A549 (cell line): ENCODE results near the gene MAT1A. TPM values are rescaled to one million over a fixed set of nuclear protein-coding genes. Genes with fewer than 3 reads are reported as not detected.

ENCODE experiments used
- ATAC-seq, 2 experiments: fragments of 200-7000 bp in 1 of 2; fragments of >200 bp in 1 of 2; cut with Nextera tagmentation in 1 of 2; cut with Tn5 transposase in 1 of 2; 3 replicates each; pipeline versions ENCODE4 v1.8.0 to v1.9.1; 2018 to 2020; ENCODE audit warnings: mild to moderate bottlenecking in 1 of 2, moderate library complexity in 1 of 2
- CTCF ChIA-PET: fragments of 300-600 bp; sonication (Branson Sonifier 250); formaldehyde crosslinking; extraction: SDS; loops from one replicate; lab custom pipeline; 2021; ENCODE audit warnings: antibody characterized with exemption, inconsistent platforms; lab: Yijun Ruan, JAX
- POLR2A ChIA-PET: fragments of 350-600 bp; formaldehyde crosslinking; extraction: SDS; loops from one replicate; lab custom pipeline; 2021; ENCODE audit warnings: antibody characterized with exemption, inconsistent platforms; lab: Yijun Ruan, JAX
- DNase-seq, 2 experiments: peaks; one replicate each; pipeline versions ENCODE4 v3.0.0 to v3.0.0-alpha.2; 2011 to 2016; ENCODE audit warnings: low read depth in 1 of 2, low spot score in 1 of 2
- FAIRE-seq: peaks from 2 replicates; lab custom pipeline; 2011; peaks lifted over from hg19 to GRCh38; lab: Jason Lieb, UNC
- H3K27ac ChIP-seq, 2 experiments: fragments of >200 bp; sonication (Bioruptor Twin); formaldehyde crosslinking; 3 replicates each; pipeline ENCODE4 v1.5.1; 2016 to 2017
- H3K4me1 ChIP-seq: fragments of >200 bp; sonication (Bioruptor Twin); formaldehyde crosslinking; 3 replicates; pipeline ENCODE4 v1.6.1; 2016
- H3K4me2 ChIP-seq: fragments of >200 bp; sonication (Bioruptor Twin); formaldehyde crosslinking; 3 replicates; pipeline ENCODE4 v1.6.1; 2016
- H3K4me3 ChIP-seq: fragments of >200 bp; sonication (Bioruptor Twin); formaldehyde crosslinking; 3 replicates; pipeline ENCODE4 v1.5.1; 2016
- H3K9me3 ChIP-seq: fragments of >200 bp; sonication (Bioruptor Twin); formaldehyde crosslinking; 3 replicates; pipeline ENCODE4 v1.6.1; 2016
- CBX2 ChIP-seq: fragments of 200-600 bp; sonication (generic); IDR thresholded peaks from 2 replicates; pipeline ENCODE4 v1.6.1; 2016; ENCODE audit warnings: low read depth, mild to moderate bottlenecking, borderline replicate concordance
- CEBPB ChIP-seq, 2 experiments: fragments of >200 bp in 1 of 2; sonication (Bioruptor Twin) in 1 of 2; formaldehyde crosslinking in 1 of 2; IDR thresholded peaks; 2 replicates each; pipeline ENCODE4 v1.6.1; 2012 to 2016
- CHD2 ChIP-seq: fragments of 150-350 bp; IDR thresholded peaks from 2 replicates; pipeline ENCODE4 v1.6.1; 2014; ENCODE audit warnings: low read length; ENCODE audit not compliant: partially characterized antibody
- EHMT2 ChIP-seq: fragments of 200-600 bp; sonication (generic); IDR thresholded peaks from 2 replicates; pipeline ENCODE4 v1.6.1; 2016; ENCODE audit warnings: antibody characterized with exemption, low read depth, mild to moderate bottlenecking, moderate library complexity
- HDAC2 ChIP-seq: fragments of 200-600 bp; sonication (generic); IDR thresholded peaks from 2 replicates; pipeline ENCODE4 v1.6.1; 2016
- HOXB13 ChIP-seq: fragments of 250-450 bp; sonication (Bioruptor Pico); IDR thresholded peaks from 2 replicates; pipeline ENCODE4 v1.5.0; 2020; ENCODE audit warnings: low read depth, mild to moderate bottlenecking, moderate library complexity
- JUNB ChIP-seq: fragments of >200 bp; sonication (Bioruptor Twin); formaldehyde crosslinking; IDR thresholded peaks from 2 replicates; pipeline ENCODE4 v1.6.1; 2016
- MYC ChIP-seq: IDR thresholded peaks from 2 replicates; pipeline ENCODE4 v1.6.1; 2012; ENCODE audit warnings: mild to moderate bottlenecking, inconsistent platforms, low read length, improper control_type of control experiment, borderline replicate concordance
- NR3C1 ChIP-seq: fragments of >200 bp; sonication (Bioruptor Twin); formaldehyde crosslinking; IDR thresholded peaks from 3 replicates; pipeline ENCODE4 v1.6.1; 2017
- RAD21 ChIP-seq, 2 experiments: fragments of >200 bp in 1 of 2; sonication (Bioruptor Twin) in 1 of 2; formaldehyde crosslinking in 1 of 2; IDR thresholded peaks in 1 of 2; conservative IDR thresholded peaks in 1 of 2; 2 replicates in 1 of 2; 3 replicates in 1 of 2; pipeline ENCODE4 v1.6.1; 2012 to 2018; ENCODE audit warnings: inconsistent platforms in 1 of 2
- RFX5 ChIP-seq: fragments of 450-650 bp; IDR thresholded peaks from 2 replicates; pipeline ENCODE4 v1.7.1; 2014; ENCODE audit warnings: antibody characterized with exemption, mild to moderate bottlenecking, moderate library complexity
- SMC3 ChIP-seq: fragments of >200 bp; sonication (Bioruptor Twin); formaldehyde crosslinking; IDR thresholded peaks from 3 replicates; pipeline ENCODE4 v1.6.1; 2018; ENCODE audit warnings: inconsistent platforms
- ZC3H11A ChIP-seq: fragments of 450-650 bp; IDR thresholded peaks from 2 replicates; pipeline ENCODE4 v1.6.1; 2014; ENCODE audit warnings: antibody characterized with exemption, mild to moderate bottlenecking
- ZSCAN20 ChIP-seq: fragments of 250-450 bp; sonication (Bioruptor Pico); IDR thresholded peaks from 2 replicates; pipeline ENCODE4 v1.8.0; 2022; ENCODE audit warnings: mild to moderate bottlenecking, moderate library complexity
- WGBS: methylation state at CpG from one replicate; pipeline ENCODE4 v1.1.6; 2017; ENCODE audit errors: missing lambda C conversion rate; 5-methylcytosine and 5-hydroxymethylcytosine counted together
- polyA plus RNA-seq, 4 experiments: library from polyadenylated mRNA; depleted of rRNA in 3 of 4; stranded (reverse); fragments of >200 nt; fragmentation: RNase III in 1 of 4; extraction: RNeasy Plus Mini Kit Qiagen cat#74134 plus additional on column Dnase treatment in 1 of 4; gene quantifications; 2 replicates in 3 of 4; 3 replicates in 1 of 4; pipeline ENCODE4 v1.2.3, GENCODE V29; 2011 to 2017
- TF ChIP-seq, protein P1 (sequence below): IDR thresholded peaks from 2 replicates; pipeline ENCODE4 v1.6.1; 2012
- TF ChIP-seq, protein P2 (sequence below): fragments of 450-650 bp; IDR thresholded peaks from 2 replicates; pipeline ENCODE4 v1.6.1; 2014; ENCODE audit warnings: antibody characterized with exemption

Gene MAT1A
- polyA plus RNA-seq, 2 of the 4 experiments (the other 2 are of a cell fraction): 0.03 to 0.13 TPM

DNA sequence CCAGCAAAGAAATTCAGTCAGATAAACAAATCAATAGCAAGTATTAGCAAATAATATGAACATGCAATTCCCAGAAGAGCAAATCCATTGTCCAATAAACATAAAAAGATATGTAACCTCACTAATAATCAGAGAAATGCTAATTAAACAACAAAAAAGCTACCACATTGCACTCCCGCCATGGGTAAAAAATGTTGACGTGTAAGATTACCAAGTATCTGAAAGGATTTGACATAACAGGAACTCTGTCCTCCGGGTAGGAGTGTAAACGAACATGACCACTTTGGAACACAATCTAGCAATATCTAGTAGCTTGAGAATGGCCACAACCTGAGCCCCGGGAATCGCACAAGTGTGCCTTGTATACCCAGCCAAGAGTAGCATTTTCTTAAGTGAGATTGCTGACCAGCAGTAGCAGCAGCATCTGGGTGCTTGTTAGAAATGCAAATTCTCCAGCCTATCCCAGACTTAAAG, 35.5 kb upstream of the MAT1A start:
- WGBS: 38% methylated on average over 6 of the region's 6 CpGs
- FAIRE-seq (no peak), ATAC-seq (no peak), DNase-seq (no peak)
- Histone ChIP-seq H3K4me3 (no peak overlapping the region), H3K9me3 (no peaks in the 10 kb centered on the region; the same call in 2 of the 3 replicates), H3K4me1 (no peaks in the 10 kb centered on the region), H3K4me2 (no peak overlapping the region), H3K27ac (no peak overlapping the region)
- no peak for TF ChIP-seq NR3C1
- no peak for TF ChIP-seq CHD2
- no peak for TF ChIP-seq HOXB13 (CRISPR knock-in tag)
- no peak for TF ChIP-seq EHMT2
- TF ChIP-seq HDAC2: no peak
- TF ChIP-seq, protein P1, sequence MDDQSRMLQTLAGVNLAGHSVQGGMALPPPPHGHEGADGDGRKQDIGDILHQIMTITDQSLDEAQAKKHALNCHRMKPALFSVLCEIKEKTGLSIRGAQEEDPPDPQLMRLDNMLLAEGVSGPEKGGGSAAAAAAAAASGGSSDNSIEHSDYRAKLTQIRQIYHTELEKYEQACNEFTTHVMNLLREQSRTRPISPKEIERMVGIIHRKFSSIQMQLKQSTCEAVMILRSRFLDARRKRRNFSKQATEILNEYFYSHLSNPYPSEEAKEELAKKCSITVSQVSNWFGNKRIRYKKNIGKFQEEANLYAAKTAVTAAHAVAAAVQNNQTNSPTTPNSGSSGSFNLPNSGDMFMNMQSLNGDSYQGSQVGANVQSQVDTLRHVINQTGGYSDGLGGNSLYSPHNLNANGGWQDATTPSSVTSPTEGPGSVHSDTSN: no peak
- TF ChIP-seq, protein P2, sequence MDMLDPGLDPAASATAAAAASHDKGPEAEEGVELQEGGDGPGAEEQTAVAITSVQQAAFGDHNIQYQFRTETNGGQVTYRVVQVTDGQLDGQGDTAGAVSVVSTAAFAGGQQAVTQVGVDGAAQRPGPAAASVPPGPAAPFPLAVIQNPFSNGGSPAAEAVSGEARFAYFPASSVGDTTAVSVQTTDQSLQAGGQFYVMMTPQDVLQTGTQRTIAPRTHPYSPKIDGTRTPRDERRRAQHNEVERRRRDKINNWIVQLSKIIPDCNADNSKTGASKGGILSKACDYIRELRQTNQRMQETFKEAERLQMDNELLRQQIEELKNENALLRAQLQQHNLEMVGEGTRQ: no peak
- TF ChIP-seq RAD21 (conservative IDR thresholded peaks at IDR 0.05 in 1 of 2, IDR thresholded peaks at IDR 0.05 in 1 of 2): no peak
- CTCF ChIA-PET: no interaction called here
- POLR2A ChIA-PET: no interaction called here

DNA sequence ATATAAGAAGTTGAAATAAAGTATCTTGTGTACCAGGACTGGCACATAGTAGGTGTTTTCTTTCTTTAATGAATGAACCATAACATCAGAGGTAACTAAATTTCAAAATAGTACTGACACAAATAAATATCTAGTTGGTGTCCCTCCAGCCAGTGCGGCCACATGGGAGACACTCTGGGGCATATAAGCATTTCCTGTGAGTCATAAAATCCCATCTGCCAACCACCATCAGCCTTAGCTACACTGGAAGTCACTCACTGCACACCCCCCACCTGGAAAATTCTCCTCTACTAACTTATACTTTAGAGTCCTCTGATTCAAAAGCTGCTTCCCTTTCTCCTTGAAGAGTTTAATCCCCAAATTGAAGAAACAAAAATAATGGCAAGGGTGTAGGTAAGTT, 34.6 kb upstream of the MAT1A start:
- ChIA-PET POLR2A (interaction anchor here (0.6 kb wide), 1 partner anchor 160 kb away, joined by 8 read pairs; no protein-coding TSS in a partner anchor), CTCF (no interaction called here)
- TF ChIP-seq CEBPB (IDR thresholded peaks at IDR 0.05) (no peak), CBX2 (no peak), HDAC2 (no peak), SMC3 (no peak), HOXB13 (CRISPR knock-in tag) (no peak), MYC (no peak), ZSCAN20 (CRISPR knock-in tag) (no peak), ZC3H11A (no peak)

DNA sequence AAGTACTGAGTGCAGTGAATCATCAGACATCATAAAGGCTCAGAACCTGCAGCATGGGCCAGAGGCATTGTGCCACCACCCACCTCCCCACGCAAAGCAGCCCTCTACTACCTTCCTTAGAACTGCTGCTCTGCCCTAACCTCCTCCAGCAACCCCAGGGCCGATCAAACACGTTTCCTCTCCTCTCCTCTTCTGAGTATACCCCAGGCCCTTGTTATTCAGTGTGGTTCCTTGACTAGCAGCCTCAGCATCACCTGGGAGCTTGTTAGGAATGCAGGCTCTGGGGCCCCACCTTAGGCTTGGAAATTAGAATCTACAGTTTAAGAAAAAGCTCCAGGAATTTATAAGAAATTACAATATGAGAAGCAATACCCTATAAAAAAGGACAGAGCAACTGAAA, 33.9 kb upstream of the MAT1A start:
- DNase-seq: no peak
- H3K4me1 ChIP-seq: no peaks in the 10 kb centered on the region
- H3K4me2 ChIP-seq: no peak overlapping the region
- ATAC-seq: no peak
- WGBS: 10% methylated on average over 3 of the region's 3 CpGs
- no peaks in the 10 kb centered on the region; the same call in 2 of the 3 replicates for H3K9me3 ChIP-seq
- ChIA-PET POLR2A (no interaction called here), CTCF (no interaction called here)
- TF ChIP-seq ZC3H11A (no peak), HOXB13 (CRISPR knock-in tag) (no peak), RFX5 (no peak), CHD2 (no peak)
- no peak overlapping the region for H3K27ac ChIP-seq
- FAIRE-seq: no peak
- no peak overlapping the region for H3K4me3 ChIP-seq

More for the DNA sequence above, 34.6 kb upstream of the MAT1A start:
- WGBS: 30% methylated on average over 1 of the region's 1 CpG
- Histone ChIP-seq H3K4me1 (no peaks in the 10 kb centered on the region), H3K4me3 (no peak overlapping the region), H3K27ac (no peak overlapping the region), H3K9me3 (no peaks in the 10 kb centered on the region; the same call in 2 of the 3 replicates), H3K4me2 (no peak overlapping the region)
- ATAC-seq (no peak), FAIRE-seq (no peak), DNase-seq (no peak)

DNA sequence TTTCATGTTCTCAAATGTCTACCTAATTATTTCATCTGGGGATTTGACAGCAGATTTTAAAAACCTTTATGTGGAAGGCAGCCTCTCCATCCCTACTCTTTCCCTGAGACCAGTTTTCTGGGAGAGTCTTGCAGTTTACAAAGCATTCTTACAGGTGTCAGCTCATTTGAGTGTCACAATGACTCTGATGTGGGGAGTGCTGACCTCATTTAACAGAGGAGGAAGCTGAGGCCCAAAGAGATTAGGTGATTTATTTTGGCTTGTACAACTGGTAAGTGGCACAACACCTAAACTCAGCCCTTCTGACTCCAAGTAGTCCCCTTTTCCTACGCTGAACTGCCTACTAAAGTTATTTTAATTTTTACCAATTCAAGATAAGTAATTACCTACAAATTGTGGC, 33.3 kb upstream of the MAT1A start:
- ChIA-PET CTCF (no interaction called here), POLR2A (no interaction called here)
- no peak overlapping the region for H3K27ac ChIP-seq
- DNase-seq (no peak), ATAC-seq (no peak), FAIRE-seq (no peak)
- H3K4me3 ChIP-seq: no peak overlapping the region
- TF ChIP-seq RAD21 (conservative IDR thresholded peaks at IDR 0.05 in 1 of 2, IDR thresholded peaks at IDR 0.05 in 1 of 2) (no peak), JUNB (no peak)
- no peaks in the 10 kb centered on the region for H3K4me1 ChIP-seq
- WGBS: 19% methylated on average over 1 of the region's 1 CpG
- no peaks in the 10 kb centered on the region; the same call in 2 of the 3 replicates for H3K9me3 ChIP-seq
- no peak overlapping the region for H3K4me2 ChIP-seq
